ENCODE results near the gene FLAD1. TPM values are rescaled to one million over a fixed set of nuclear protein-coding genes. Genes with fewer than 3 reads are reported as not detected.

FLAD1 gene
- total and polyA plus RNA-seq, 2 of the 8 experiments (the other 6 are each of a cell fraction or from before 2014, with no cell fraction given) = 104 to 143 TPM

DNA sequence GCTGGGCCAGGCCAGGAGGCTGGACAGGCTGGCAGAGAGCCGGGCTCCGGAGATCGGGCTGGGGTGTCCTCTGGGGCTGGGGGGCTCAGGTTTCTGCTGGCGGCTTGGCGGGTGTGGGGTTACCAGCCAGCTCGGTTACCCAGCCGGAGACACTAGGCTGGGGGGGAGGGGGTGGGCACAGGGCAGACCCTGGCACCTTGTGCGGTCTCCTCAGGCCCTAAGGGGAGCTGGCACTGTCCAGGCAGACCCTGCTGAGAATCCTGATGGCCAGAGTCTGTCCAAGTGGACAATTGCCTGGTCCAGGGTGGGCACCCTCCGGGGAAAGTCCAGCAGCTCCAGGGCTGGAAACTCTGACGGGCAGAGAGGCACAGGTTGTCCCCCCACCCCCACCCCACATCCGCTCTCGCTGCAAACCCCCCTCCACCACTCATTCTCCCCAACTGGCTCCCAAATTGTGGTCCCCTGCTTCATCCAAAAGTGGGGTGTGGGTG, 26.1 kb downstream of the FLAD1 start (continued):
- TF ChIP-seq, protein P1, sequence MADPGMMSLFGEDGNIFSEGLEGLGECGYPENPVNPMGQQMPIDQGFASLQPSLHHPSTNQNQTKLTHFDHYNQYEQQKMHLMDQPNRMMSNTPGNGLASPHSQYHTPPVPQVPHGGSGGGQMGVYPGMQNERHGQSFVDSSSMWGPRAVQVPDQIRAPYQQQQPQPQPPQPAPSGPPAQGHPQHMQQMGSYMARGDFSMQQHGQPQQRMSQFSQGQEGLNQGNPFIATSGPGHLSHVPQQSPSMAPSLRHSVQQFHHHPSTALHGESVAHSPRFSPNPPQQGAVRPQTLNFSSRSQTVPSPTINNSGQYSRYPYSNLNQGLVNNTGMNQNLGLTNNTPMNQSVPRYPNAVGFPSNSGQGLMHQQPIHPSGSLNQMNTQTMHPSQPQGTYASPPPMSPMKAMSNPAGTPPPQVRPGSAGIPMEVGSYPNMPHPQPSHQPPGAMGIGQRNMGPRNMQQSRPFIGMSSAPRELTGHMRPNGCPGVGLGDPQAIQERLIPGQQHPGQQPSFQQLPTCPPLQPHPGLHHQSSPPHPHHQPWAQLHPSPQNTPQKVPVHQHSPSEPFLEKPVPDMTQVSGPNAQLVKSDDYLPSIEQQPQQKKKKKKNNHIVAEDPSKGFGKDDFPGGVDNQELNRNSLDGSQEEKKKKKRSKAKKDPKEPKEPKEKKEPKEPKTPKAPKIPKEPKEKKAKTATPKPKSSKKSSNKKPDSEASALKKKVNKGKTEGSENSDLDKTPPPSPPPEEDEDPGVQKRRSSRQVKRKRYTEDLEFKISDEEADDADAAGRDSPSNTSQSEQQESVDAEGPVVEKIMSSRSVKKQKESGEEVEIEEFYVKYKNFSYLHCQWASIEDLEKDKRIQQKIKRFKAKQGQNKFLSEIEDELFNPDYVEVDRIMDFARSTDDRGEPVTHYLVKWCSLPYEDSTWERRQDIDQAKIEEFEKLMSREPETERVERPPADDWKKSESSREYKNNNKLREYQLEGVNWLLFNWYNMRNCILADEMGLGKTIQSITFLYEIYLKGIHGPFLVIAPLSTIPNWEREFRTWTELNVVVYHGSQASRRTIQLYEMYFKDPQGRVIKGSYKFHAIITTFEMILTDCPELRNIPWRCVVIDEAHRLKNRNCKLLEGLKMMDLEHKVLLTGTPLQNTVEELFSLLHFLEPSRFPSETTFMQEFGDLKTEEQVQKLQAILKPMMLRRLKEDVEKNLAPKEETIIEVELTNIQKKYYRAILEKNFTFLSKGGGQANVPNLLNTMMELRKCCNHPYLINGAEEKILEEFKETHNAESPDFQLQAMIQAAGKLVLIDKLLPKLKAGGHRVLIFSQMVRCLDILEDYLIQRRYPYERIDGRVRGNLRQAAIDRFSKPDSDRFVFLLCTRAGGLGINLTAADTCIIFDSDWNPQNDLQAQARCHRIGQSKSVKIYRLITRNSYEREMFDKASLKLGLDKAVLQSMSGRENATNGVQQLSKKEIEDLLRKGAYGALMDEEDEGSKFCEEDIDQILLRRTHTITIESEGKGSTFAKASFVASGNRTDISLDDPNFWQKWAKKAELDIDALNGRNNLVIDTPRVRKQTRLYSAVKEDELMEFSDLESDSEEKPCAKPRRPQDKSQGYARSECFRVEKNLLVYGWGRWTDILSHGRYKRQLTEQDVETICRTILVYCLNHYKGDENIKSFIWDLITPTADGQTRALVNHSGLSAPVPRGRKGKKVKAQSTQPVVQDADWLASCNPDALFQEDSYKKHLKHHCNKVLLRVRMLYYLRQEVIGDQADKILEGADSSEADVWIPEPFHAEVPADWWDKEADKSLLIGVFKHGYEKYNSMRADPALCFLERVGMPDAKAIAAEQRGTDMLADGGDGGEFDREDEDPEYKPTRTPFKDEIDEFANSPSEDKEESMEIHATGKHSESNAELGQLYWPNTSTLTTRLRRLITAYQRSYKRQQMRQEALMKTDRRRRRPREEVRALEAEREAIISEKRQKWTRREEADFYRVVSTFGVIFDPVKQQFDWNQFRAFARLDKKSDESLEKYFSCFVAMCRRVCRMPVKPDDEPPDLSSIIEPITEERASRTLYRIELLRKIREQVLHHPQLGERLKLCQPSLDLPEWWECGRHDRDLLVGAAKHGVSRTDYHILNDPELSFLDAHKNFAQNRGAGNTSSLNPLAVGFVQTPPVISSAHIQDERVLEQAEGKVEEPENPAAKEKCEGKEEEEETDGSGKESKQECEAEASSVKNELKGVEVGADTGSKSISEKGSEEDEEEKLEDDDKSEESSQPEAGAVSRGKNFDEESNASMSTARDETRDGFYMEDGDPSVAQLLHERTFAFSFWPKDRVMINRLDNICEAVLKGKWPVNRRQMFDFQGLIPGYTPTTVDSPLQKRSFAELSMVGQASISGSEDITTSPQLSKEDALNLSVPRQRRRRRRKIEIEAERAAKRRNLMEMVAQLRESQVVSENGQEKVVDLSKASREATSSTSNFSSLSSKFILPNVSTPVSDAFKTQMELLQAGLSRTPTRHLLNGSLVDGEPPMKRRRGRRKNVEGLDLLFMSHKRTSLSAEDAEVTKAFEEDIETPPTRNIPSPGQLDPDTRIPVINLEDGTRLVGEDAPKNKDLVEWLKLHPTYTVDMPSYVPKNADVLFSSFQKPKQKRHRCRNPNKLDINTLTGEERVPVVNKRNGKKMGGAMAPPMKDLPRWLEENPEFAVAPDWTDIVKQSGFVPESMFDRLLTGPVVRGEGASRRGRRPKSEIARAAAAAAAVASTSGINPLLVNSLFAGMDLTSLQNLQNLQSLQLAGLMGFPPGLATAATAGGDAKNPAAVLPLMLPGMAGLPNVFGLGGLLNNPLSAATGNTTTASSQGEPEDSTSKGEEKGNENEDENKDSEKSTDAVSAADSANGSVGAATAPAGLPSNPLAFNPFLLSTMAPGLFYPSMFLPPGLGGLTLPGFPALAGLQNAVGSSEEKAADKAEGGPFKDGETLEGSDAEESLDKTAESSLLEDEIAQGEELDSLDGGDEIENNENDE (IDR thresholded peaks at IDR 0.05; ENCODE audit: insufficient replicate concordance, low read length) = no peak
- TF ChIP-seq, protein P2, sequence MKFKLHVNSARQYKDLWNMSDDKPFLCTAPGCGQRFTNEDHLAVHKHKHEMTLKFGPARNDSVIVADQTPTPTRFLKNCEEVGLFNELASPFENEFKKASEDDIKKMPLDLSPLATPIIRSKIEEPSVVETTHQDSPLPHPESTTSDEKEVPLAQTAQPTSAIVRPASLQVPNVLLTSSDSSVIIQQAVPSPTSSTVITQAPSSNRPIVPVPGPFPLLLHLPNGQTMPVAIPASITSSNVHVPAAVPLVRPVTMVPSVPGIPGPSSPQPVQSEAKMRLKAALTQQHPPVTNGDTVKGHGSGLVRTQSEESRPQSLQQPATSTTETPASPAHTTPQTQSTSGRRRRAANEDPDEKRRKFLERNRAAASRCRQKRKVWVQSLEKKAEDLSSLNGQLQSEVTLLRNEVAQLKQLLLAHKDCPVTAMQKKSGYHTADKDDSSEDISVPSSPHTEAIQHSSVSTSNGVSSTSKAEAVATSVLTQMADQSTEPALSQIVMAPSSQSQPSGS (IDR thresholded peaks at IDR 0.05; ENCODE audit: low read length) = no peak
- TF ChIP-seq BRCA1 (IDR thresholded peaks at IDR 0.05; ENCODE audit: low read depth, low read length) = no peak
- TF ChIP-seq, protein P3, sequence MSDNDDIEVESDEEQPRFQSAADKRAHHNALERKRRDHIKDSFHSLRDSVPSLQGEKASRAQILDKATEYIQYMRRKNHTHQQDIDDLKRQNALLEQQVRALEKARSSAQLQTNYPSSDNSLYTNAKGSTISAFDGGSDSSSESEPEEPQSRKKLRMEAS (IDR thresholded peaks at IDR 0.05) = no peak

Measured in H1 (cell line).